ENCODE results near the gene COLEC12.

The COLEC12 gene

GRCh38 chr18:382423-382984 is 118.0 kb downstream of the COLEC12 start:
- no peak for TF ChIP-seq TAF1 (IDR thresholded peaks at IDR 0.05; ENCODE audit: low read depth)
- no peak for TF ChIP-seq EP300 (IDR thresholded peaks at IDR 0.05; ENCODE audit: borderline replicate concordance)
- TF ChIP-seq TEAD4 (IDR thresholded peaks at IDR 0.05): no peak
- no peak for TF ChIP-seq CEBPB (IDR thresholded peaks at IDR 0.05)
- TF ChIP-seq FOXM1 (IDR thresholded peaks at IDR 0.05; ENCODE audit: borderline replicate concordance, low read depth): no peak

- TF ChIP-seq TAF1 (IDR thresholded peaks at IDR 0.05; ENCODE audit: low read depth) (no peak), TCF12 (IDR thresholded peaks at IDR 0.05; ENCODE audit: low read depth) (no peak), RAD21 (IDR thresholded peaks at IDR 0.05; ENCODE audit: low read depth) (no peak), EGR1 (IDR thresholded peaks at IDR 0.05) (no peak), NFIC (IDR thresholded peaks at IDR 0.05) (no peak), EP300 (IDR thresholded peaks at IDR 0.05; ENCODE audit: borderline replicate concordance) (no peak), FOXM1 (IDR thresholded peaks at IDR 0.05; ENCODE audit: borderline replicate concordance, low read depth) (no peak), TEAD4 (IDR thresholded peaks at IDR 0.05) (no peak), ZBTB7A (IDR thresholded peaks at IDR 0.05; ENCODE audit: low read depth) (no peak)
- TF ChIP-seq, protein P1, sequence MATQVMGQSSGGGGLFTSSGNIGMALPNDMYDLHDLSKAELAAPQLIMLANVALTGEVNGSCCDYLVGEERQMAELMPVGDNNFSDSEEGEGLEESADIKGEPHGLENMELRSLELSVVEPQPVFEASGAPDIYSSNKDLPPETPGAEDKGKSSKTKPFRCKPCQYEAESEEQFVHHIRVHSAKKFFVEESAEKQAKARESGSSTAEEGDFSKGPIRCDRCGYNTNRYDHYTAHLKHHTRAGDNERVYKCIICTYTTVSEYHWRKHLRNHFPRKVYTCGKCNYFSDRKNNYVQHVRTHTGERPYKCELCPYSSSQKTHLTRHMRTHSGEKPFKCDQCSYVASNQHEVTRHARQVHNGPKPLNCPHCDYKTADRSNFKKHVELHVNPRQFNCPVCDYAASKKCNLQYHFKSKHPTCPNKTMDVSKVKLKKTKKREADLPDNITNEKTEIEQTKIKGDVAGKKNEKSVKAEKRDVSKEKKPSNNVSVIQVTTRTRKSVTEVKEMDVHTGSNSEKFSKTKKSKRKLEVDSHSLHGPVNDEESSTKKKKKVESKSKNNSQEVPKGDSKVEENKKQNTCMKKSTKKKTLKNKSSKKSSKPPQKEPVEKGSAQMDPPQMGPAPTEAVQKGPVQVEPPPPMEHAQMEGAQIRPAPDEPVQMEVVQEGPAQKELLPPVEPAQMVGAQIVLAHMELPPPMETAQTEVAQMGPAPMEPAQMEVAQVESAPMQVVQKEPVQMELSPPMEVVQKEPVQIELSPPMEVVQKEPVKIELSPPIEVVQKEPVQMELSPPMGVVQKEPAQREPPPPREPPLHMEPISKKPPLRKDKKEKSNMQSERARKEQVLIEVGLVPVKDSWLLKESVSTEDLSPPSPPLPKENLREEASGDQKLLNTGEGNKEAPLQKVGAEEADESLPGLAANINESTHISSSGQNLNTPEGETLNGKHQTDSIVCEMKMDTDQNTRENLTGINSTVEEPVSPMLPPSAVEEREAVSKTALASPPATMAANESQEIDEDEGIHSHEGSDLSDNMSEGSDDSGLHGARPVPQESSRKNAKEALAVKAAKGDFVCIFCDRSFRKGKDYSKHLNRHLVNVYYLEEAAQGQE (IDR thresholded peaks at IDR 0.05; ENCODE audit: low read depth): no peak
- TF ChIP-seq, protein P2, sequence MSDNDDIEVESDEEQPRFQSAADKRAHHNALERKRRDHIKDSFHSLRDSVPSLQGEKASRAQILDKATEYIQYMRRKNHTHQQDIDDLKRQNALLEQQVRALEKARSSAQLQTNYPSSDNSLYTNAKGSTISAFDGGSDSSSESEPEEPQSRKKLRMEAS (IDR thresholded peaks at IDR 0.05): no peak
These were observed 120.7 kb downstream of the COLEC12 start for GRCh38 chr18:379681-380330.

GRCh38 chr18:378079-378478 is 122.4 kb downstream of the COLEC12 start:
- TF ChIP-seq, protein P3, sequence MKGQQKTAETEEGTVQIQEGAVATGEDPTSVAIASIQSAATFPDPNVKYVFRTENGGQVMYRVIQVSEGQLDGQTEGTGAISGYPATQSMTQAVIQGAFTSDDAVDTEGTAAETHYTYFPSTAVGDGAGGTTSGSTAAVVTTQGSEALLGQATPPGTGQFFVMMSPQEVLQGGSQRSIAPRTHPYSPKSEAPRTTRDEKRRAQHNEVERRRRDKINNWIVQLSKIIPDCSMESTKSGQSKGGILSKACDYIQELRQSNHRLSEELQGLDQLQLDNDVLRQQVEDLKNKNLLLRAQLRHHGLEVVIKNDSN (IDR thresholded peaks at IDR 0.05): no peak
- TF ChIP-seq, protein P1 (IDR thresholded peaks at IDR 0.05; ENCODE audit: low read depth): no peak
- no peak for TF ChIP-seq FOXM1 (IDR thresholded peaks at IDR 0.05; ENCODE audit: borderline replicate concordance, low read depth)
- TF ChIP-seq TAF1 (IDR thresholded peaks at IDR 0.05; ENCODE audit: low read depth): no peak
- no peak for TF ChIP-seq EP300 (IDR thresholded peaks at IDR 0.05; ENCODE audit: borderline replicate concordance)
- TF ChIP-seq RAD21 (IDR thresholded peaks at IDR 0.05; ENCODE audit: low read depth): no peak
- TF ChIP-seq NFIC (IDR thresholded peaks at IDR 0.05): no peak
- no peak for TF ChIP-seq TEAD4 (IDR thresholded peaks at IDR 0.05)
- TF ChIP-seq TCF12 (IDR thresholded peaks at IDR 0.05; ENCODE audit: low read depth): no peak
- TF ChIP-seq, protein P2 (IDR thresholded peaks at IDR 0.05): no peak
- TF ChIP-seq YY1 (IDR thresholded peaks at IDR 0.05; ENCODE audit: low read depth): no peak
- no peak for TF ChIP-seq EGR1 (IDR thresholded peaks at IDR 0.05)
- no peak for TF ChIP-seq CREB1 (IDR thresholded peaks at IDR 0.05; ENCODE audit: low read depth)
- no peak for TF ChIP-seq ZBTB7A (IDR thresholded peaks at IDR 0.05; ENCODE audit: low read depth)
- no peak for TF ChIP-seq CEBPB (IDR thresholded peaks at IDR 0.05)

DNA sequence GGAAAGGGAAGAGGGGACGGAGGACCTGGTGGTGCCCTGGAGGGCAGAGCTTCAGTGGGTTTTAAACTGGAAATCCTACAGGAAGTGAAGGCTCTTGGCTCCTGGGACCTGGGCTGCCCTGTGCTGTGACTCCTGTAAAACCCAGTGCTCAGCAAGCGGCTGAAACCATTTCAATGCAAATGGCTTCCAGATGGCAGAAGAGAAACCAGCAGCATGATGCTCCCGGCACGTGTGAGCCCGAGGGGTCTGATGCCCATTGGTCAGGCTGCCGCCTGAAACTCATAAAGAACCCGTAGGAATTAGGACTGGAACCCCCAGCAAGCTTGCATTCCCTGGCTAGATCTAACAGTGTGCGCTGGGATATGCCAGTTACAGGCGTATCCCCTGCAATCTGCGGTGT is 123.4 kb downstream of the COLEC12 start:
- TF ChIP-seq EGR1 (IDR thresholded peaks at IDR 0.05) (no peak), CREB1 (IDR thresholded peaks at IDR 0.05; ENCODE audit: low read depth) (no peak), CEBPB (IDR thresholded peaks at IDR 0.05) (no peak), FOXM1 (IDR thresholded peaks at IDR 0.05; ENCODE audit: borderline replicate concordance, low read depth) (no peak), ZBTB7A (IDR thresholded peaks at IDR 0.05; ENCODE audit: low read depth) (no peak), NFIC (IDR thresholded peaks at IDR 0.05) (no peak), EP300 (IDR thresholded peaks at IDR 0.05; ENCODE audit: borderline replicate concordance) (no peak)
- TF ChIP-seq, protein P3 (IDR thresholded peaks at IDR 0.05): no peak
- TF ChIP-seq, protein P1 (IDR thresholded peaks at IDR 0.05; ENCODE audit: low read depth): no peak
